WTC11 (cell line): Measurements from ENCODE around the gene LARP4B. TPM values are rescaled to one million over a fixed set of nuclear protein-coding genes. Genes with fewer than 3 reads are reported as not detected.

Experiments
- ATAC-seq: fragments of 200-7000 bp; cut with Tn5 transposase; 2 replicates; pipeline ENCODE4 v1.10.0; 2021; ENCODE audit warnings: mild to moderate bottlenecking, moderate library complexity
- CTCF ChIA-PET: fragments of 300-600 bp; sonication (Branson Sonifier 250); formaldehyde crosslinking; loops from one replicate; lab custom pipeline; 2021; ENCODE audit warnings: antibody characterized with exemption; lab: Charles Lee
- POLR2A ChIA-PET: fragments of 350-600 bp; sonication (Branson Sonifier 250); formaldehyde crosslinking; loops from one replicate; lab custom pipeline; 2021; ENCODE audit warnings: antibody characterized with exemption; lab: Charles Lee
- DNase-seq: peaks from one replicate; pipeline ENCODE4 v3.0.0; 2021; ENCODE audit warnings: low spot score
- H3K27ac Mint-ChIP-seq: 2 replicates; pipeline ENCODE4 v1.8.0; 2021; ENCODE audit warnings: mixed read lengths
- H3K27me3 Mint-ChIP-seq: 2 replicates; pipeline ENCODE4 v1.8.0; 2021; ENCODE audit warnings: low read depth, mild to moderate bottlenecking, moderate library complexity, mixed read lengths
- H3K36me3 Mint-ChIP-seq: 2 replicates; pipeline ENCODE4 v1.8.0; 2021; ENCODE audit warnings: mixed read lengths
- H3K4me1 Mint-ChIP-seq: 2 replicates; pipeline ENCODE4 v1.8.0; 2022; ENCODE audit warnings: mixed read lengths
- H3K4me3 Mint-ChIP-seq: 2 replicates; pipeline ENCODE4 v1.8.0; 2021; ENCODE audit warnings: mild to moderate bottlenecking, moderate library complexity, mixed read lengths
- H3K9me3 Mint-ChIP-seq: 2 replicates; pipeline ENCODE4 v1.8.0; 2021; ENCODE audit warnings: mixed read lengths
- ARID4B ChIP-seq: sonication (generic); formaldehyde crosslinking; IDR thresholded peaks from 2 replicates; pipeline ENCODE4 v1.8.0; 2023; ENCODE audit warnings: missing genetic modification reagents, mild to moderate bottlenecking, borderline replicate concordance
- CBFB ChIP-seq: sonication (generic); formaldehyde crosslinking; IDR thresholded peaks from 2 replicates; pipeline ENCODE4 v1.8.1; 2022; ENCODE audit warnings: mild to moderate bottlenecking, low read depth, missing genetic modification reagents
- EMX1 ChIP-seq: fragments of 250-450 bp; sonication (Bioruptor Pico); IDR thresholded peaks from 2 replicates; pipeline ENCODE4 v1.8.0; 2021; ENCODE audit warnings: mild to moderate bottlenecking
- ERG ChIP-seq: fragments of 250-450 bp; sonication (Bioruptor Pico); IDR thresholded peaks from 2 replicates; pipeline ENCODE4 v1.8.0; 2021; ENCODE audit warnings: mild to moderate bottlenecking
- FOXP1 ChIP-seq: sonication (generic); formaldehyde crosslinking; IDR thresholded peaks from 2 replicates; pipeline ENCODE4 v1.8.0; 2022; ENCODE audit warnings: missing genetic modification reagents, mild to moderate bottlenecking, moderate library complexity, borderline replicate concordance
- GABPB1 ChIP-seq: sonication (generic); formaldehyde crosslinking; IDR thresholded peaks from 2 replicates; pipeline ENCODE4 v1.8.1; 2023; ENCODE audit warnings: mild to moderate bottlenecking, missing genetic modification reagents
- GRHL2 ChIP-seq: fragments of 250-450 bp; sonication (Bioruptor Pico); IDR thresholded peaks from 2 replicates; pipeline ENCODE4 v1.8.0; 2022; ENCODE audit warnings: mild to moderate bottlenecking, moderate library complexity; ENCODE audit not compliant: insufficient replicate concordance, severe bottlenecking
- HMGA2 ChIP-seq: fragments of 250-450 bp; sonication (Bioruptor Pico); IDR thresholded peaks from 2 replicates; pipeline ENCODE4 v1.4.0; 2021; ENCODE audit warnings: mild to moderate bottlenecking, moderate library complexity
- HMGXB4 ChIP-seq: sonication (generic); formaldehyde crosslinking; IDR thresholded peaks from 2 replicates; pipeline ENCODE4 v1.8.1; 2023; ENCODE audit warnings: mild to moderate bottlenecking, moderate library complexity, missing genetic modification reagents
- IRF2 ChIP-seq: sonication (generic); formaldehyde crosslinking; IDR thresholded peaks from 2 replicates; pipeline ENCODE4 v1.8.0; 2022; ENCODE audit warnings: low read depth, missing genetic modification reagents, borderline replicate concordance
- MAX ChIP-seq: sonication (generic); formaldehyde crosslinking; IDR thresholded peaks from 2 replicates; pipeline ENCODE4 v1.8.0; 2022; ENCODE audit warnings: mild to moderate bottlenecking, missing genetic modification reagents
- NR2C2 ChIP-seq: sonication (generic); formaldehyde crosslinking; IDR thresholded peaks from 2 replicates; pipeline ENCODE4 v1.8.0; 2022; ENCODE audit warnings: mild to moderate bottlenecking, missing genetic modification reagents
- NR3C1 ChIP-seq: sonication (generic); formaldehyde crosslinking; conservative IDR thresholded peaks from 2 replicates; pipeline ENCODE4 v1.8.1; 2023; ENCODE audit warnings: low read depth, mild to moderate bottlenecking, missing genetic modification reagents
- PRRX2 ChIP-seq: fragments of 250-450 bp; sonication (Bioruptor Pico); IDR thresholded peaks from 2 replicates; pipeline ENCODE4 v1.8.0; 2021; ENCODE audit warnings: mild to moderate bottlenecking
- RELA ChIP-seq: sonication (generic); formaldehyde crosslinking; IDR thresholded peaks from 2 replicates; pipeline ENCODE4 v1.8.1; 2022; ENCODE audit warnings: missing genetic modification reagents, mild to moderate bottlenecking, borderline replicate concordance
- SMAD3 ChIP-seq: sonication (generic); formaldehyde crosslinking; IDR thresholded peaks from 2 replicates; pipeline ENCODE4 v1.8.0; 2022; ENCODE audit warnings: missing genetic modification reagents, mild to moderate bottlenecking, borderline replicate concordance
- ZMAT4 ChIP-seq: fragments of 250-450 bp; sonication (Bioruptor Pico); IDR thresholded peaks from 2 replicates; pipeline ENCODE4 v1.9.0; 2021; ENCODE audit warnings: mild to moderate bottlenecking
- ZNF121 ChIP-seq: sonication (generic); formaldehyde crosslinking; IDR thresholded peaks from 2 replicates; pipeline ENCODE4 v1.8.0; 2023; ENCODE audit warnings: missing genetic modification reagents
- ZNF138 ChIP-seq: sonication (generic); formaldehyde crosslinking; conservative IDR thresholded peaks from 2 replicates; pipeline ENCODE4 v1.8.1; 2022; ENCODE audit warnings: mild to moderate bottlenecking, moderate library complexity, missing genetic modification reagents
- ZNF423 ChIP-seq: fragments of 250-450 bp; sonication (Bioruptor Pico); IDR thresholded peaks from 2 replicates; pipeline ENCODE4 v2.1.2; 2022; ENCODE audit warnings: mild to moderate bottlenecking, moderate library complexity
- ZNF425 ChIP-seq: fragments of 250-450 bp; sonication (Bioruptor Pico); conservative IDR thresholded peaks from 2 replicates; pipeline ENCODE4 v1.9.0; 2021; ENCODE audit warnings: mild to moderate bottlenecking
- ZNF512 ChIP-seq: sonication (generic); formaldehyde crosslinking; IDR thresholded peaks from 2 replicates; pipeline ENCODE4 v1.8.1; 2022; ENCODE audit warnings: missing genetic modification reagents, borderline replicate concordance
- total RNA-seq: library from RNA; stranded (reverse); gene quantifications from 3 replicates; pipeline ENCODE4 v1.2.3, GENCODE V29; 2021

The LARP4B gene
- total RNA-seq, 1 experiment from 2014 or later, result 87.1 TPM

GRCh38 chr10:824497-824896 is 107.0 kb downstream of the LARP4B start (continued):
- TF ChIP-seq RELA (CRISPR knock-in tag) (no peak), ARID4B (CRISPR knock-in tag) (no peak), ZNF138 (CRISPR knock-in tag) (no peak), GRHL2 (CRISPR knock-in tag) (no peak), HMGA2 (CRISPR knock-in tag) (no peak), NR2C2 (CRISPR knock-in tag) (no peak), CBFB (CRISPR knock-in tag) (no peak), SMAD3 (CRISPR knock-in tag) (no peak), EMX1 (no peak), FOXP1 (CRISPR knock-in tag) (no peak)

GRCh38 chr10:822661-823367 is 108.7 kb downstream of the LARP4B start:
- DNase-seq, result no peak
- CTCF ChIA-PET, result no interaction called here

More at GRCh38 chr10:822661-823367, 108.7 kb downstream of the LARP4B start:
- H3K36me3 Mint-ChIP-seq, result peaks cover 69% of the 10 kb centered on the region
- no peaks in the 10 kb centered on the region for H3K9me3 Mint-ChIP-seq
- TF ChIP-seq ERG (CRISPR knock-in tag), result no peak
- no peak for TF ChIP-seq MAX (CRISPR knock-in tag)
- no peak for TF ChIP-seq FOXP1 (CRISPR knock-in tag)
- TF ChIP-seq GABPB1, result no peak
- no peak for TF ChIP-seq ZNF425
- TF ChIP-seq RELA (CRISPR knock-in tag), result no peak
- TF ChIP-seq PRRX2 (CRISPR knock-in tag), result no peak
- TF ChIP-seq ZNF512 (CRISPR knock-in tag), result no peak
- TF ChIP-seq NR3C1 (CRISPR knock-in tag), result no peak
- TF ChIP-seq ZMAT4 (CRISPR knock-in tag), result no peak
- TF ChIP-seq ZNF121 (CRISPR knock-in tag), result no peak
- TF ChIP-seq IRF2 (CRISPR knock-in tag), result no peak
- no peak for TF ChIP-seq HMGXB4
- no peak for TF ChIP-seq ZNF423 (CRISPR knock-in tag)
- no peaks in the 10 kb centered on the region for H3K4me1 Mint-ChIP-seq
- H3K4me3 Mint-ChIP-seq, result no peak overlapping the region
- ATAC-seq, result no peak
- POLR2A ChIA-PET, result no interaction called here
- no peaks in the 10 kb centered on the region for H3K27me3 Mint-ChIP-seq
- H3K27ac Mint-ChIP-seq, result no peak overlapping the region
